Left renal cortex interstitium (tissue), 4 donors: ENCODE measurements around the gene SLC12A9. TPM values are rescaled to one million over a fixed set of nuclear protein-coding genes. Genes with fewer than 3 reads are reported as not detected.

Source experiments
- DNase-seq, 4 donors: peaks; one replicate each; pipeline ENCODE4 v3.0.0-alpha.2; 2013; ENCODE audit warnings: low read depth in 4 of 4, low spot score in 2 of 4, missing footprints in 1 of 4
- polyA plus RNA-seq, 4 donors: library from polyadenylated mRNA; unstranded; fragments of 120-200 nt; gene quantifications; one replicate each; pipeline ENCODE4 v1.2.1, GENCODE V29; 2013; ENCODE audit not compliant: insufficient read length in 4 of 4

SLC12A9 gene
- polyA plus RNA-seq, 4 donors = 18.6 to 42.2 (median 31.9) TPM

GRCh38 chr7:100856871-100857282, 4.4 kb downstream of the SLC12A9 start:
- no peak for DNase-seq

- no peak for DNase-seq
These were observed 7.3 kb downstream of the SLC12A9 start for GRCh38 chr7:100859856-100860255.

GRCh38 chr7:100860702-100861615, 8.4 kb downstream of the SLC12A9 start:
- no peak for DNase-seq

- DNase-seq = no peak
These were observed 9.1 kb downstream of the SLC12A9 start for GRCh38 chr7:100861616-100861985.

DNA sequence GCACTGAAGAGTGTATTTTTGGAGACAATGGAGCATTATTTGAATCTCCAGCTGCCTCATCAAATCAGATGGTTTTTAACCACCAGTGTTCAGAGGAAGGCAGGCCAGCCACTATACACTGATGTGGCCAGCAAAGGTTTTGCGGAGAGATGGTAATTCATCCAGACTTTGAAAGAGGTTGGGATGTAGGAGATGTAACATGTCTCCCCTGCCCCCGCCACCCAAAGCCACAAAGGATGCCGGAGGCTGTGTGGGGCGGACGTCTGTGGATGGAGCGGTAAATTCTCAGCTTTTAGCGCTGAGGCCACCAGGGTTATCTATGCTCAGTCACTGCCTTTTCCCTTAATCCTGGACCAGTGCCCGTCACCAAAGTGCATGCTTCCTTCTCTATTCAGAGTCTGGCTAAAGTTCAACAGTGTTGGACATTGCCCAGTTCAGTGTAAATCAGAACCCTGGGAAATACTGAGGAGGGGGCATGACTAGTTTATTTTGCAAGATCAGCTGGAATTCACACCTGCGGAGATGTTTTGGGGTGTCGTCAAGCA, 11.0 kb downstream of the SLC12A9 start:
- no peak for DNase-seq

DNA sequence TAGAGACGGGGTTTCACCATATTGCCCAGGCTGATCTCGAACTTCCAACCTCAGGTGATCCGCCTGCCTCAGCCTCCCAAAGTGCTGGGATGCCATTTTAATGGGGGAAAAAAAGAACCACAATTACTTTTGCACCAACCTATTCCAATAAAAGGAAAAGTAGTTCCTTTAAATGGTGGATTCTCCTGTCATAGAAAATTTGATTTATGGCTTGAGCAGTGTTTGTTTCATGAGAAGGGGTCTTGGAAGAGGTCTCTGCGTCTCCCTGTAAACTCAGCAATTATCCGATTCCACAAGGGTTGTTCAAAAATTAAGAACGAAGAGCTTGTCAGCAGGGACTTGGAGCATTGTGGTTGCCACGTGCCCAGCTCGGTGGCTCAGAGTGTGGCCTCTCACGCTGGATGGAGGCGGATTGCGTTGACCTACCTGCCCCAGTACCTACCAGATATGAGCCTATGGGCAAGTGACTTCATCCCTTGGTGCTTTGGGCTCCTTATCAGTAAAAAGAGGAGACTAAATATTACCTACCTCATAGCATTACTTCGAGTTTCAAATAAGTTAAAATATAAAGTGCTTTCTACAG, 11.8 kb downstream of the SLC12A9 start:
- no peak for DNase-seq

- DNase-seq = no peak
These were observed 12.9 kb downstream of the SLC12A9 start for GRCh38 chr7:100865372-100865911.

DNA sequence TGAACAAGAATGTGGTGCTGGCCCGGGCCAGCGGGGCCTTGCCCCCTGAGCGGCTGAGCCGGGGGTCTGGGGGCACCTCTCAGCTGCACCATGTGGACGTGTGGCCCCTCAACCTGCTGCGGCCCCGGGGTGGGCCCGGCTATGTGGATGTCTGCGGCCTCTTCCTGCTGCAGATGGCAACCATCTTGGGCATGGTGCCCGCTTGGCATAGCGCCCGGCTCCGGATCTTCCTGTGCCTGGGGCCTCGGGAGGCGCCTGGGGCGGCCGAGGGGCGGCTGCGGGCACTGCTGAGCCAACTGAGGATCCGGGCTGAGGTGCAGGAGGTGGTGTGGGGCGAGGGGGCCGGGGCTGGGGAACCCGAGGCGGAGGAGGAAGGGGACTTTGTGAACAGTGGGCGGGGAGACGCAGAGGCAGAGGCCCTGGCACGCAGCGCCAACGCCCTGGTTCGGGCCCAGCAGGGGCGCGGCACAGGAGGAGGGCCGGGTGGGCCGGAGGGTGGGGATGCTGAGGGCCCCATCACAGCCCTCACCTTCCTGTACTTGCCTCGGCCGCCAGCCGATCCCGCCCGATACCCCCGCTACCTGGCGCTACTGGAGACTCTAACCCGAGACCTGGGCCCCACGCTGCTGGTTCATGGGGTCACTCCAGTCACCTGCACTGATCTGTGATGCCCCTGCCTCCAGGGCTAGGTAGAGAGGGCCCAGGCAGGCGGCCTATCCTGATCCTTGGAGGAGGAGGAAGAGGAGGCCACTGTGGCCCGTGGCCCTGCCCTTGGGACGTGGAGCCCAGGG, 13.6 kb downstream of the SLC12A9 start:
- DNase-seq = no peak

- DNase-seq = no peak
These were observed 14.2 kb downstream of the SLC12A9 start for GRCh38 chr7:100866729-100867039.

DNA sequence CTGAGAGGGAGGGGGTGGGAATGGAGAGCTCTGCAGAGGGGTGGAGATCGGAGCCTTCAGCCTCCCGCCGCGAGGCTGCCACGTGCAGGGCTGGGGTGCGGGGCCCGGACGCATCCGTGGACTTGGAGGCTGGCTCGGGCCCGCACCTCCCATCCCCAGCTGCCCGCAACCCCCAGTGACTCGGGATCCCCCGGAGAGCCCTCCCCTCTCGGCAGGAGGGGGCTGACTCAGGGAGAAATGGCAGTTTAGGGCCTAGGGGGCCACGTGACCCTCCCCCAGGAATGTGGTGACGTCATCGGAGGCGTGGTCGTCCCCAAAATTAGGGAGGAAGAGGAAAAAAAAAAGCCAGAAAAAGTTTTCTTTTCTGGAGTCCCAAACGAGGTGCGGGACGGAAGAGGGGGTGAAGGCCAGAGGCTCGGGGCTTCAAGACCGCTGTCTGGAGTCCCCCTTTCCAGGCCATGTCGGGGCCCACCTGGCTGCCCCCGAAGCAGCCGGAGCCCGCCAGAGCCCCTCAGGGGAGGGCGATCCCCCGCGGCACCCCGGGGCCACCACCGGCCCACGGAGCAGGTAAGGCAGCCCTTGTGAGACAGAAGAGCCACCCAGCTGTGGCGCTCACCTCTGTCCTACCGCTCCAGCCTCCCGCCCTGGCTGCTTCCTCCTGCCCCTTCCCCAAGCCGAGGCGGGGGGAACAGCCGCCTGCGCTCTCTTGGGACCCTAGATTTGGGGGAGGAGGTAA, 14.7 kb downstream of the SLC12A9 start, which contains the start of gene TRIP6:
Gene TRIP6, plus strand, starts transcription at position 348 of the 736 bp plus-strand sequence. Its CDS starts 111 bp downstream, at position 459.
- peak in 3 of 4 donors; percentile 85 to 92 (median 88) for DNase-seq

DNA sequence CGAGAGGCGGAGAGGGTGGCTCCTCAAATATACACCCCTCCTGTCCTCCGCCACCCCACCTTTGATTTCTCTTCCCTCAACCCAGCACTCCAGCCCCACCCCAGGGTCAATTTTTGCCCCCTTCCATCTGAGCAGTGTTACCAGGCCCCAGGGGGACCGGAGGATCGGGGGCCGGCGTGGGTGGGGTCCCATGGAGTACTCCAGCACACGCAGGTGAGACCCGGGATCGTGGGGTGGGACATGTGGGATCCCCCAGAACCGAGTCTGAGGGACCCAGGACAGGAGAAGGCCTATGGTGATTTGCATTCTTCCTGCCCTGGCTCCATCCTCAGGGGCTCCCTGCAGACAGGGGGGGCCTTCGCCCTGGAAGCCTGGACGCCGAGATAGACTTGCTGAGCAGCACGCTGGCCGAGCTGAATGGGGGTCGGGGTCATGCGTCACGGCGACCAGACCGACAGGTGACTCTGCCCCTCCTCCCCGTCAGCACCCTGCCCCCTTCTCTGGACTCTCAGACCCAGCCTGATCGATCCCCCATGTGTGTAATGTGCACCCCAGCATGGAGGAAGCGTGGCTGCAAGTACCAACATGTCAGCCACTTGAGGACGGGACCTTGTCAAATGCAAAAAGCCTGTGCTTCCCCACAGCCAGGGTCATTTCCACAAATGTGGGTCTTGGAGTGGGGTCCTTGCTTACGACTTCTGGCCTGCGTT, 15.4 kb downstream of the SLC12A9 start:
- no peak for DNase-seq

GRCh38 chr7:100873599-100874299, 21.2 kb downstream of the SLC12A9 start:
- no peak for DNase-seq

DNA sequence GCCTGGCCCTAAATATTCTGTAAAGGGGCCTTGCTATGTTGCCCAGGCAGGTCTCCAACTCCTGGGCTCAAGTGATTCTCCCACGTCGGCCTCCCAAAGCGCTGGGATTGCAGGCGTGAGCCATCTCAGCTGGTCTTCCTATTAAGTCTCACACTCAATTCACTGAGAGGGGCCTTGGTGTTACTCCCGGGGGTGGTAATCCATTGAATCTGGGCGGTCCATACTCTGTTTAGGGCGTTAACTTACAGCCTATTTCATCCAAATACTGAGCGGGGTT, 21.7 kb downstream of the SLC12A9 start:
- DNase-seq = no peak

- DNase-seq = peak; percentile 96 to 98 (median 97)
These were observed 22.3 kb downstream of the SLC12A9 start, which contains the start of gene SRRT for GRCh38 chr7:100874577-100875355. Gene SRRT (plus strand): TSS chr7:100875103. CDS start chr7:100875591, 488 bp downstream.

- no peak for DNase-seq
These were observed 22.8 kb downstream of the SLC12A9 start for GRCh38 chr7:100875356-100875751.

DNA sequence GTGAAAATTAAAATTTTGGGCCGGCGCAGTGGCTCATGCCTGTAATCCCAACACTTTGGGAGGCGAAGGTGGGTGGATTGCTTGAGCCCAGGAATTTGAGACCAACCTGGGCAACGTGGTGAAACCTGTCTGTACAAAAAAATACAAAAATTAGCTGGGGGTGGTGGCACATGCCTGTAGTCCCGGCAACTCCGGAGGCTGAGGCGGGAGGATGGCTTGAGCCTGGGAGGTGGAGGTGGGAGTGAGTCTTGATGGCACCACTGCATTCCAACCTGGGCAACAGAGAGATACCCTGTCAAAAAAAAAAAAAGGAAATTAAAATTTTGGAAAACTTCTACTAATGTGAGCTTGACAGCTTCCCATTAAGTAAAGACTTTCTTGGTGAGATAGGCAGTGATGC, 25.5 kb downstream of the SLC12A9 start:
- no peak for DNase-seq

DNA sequence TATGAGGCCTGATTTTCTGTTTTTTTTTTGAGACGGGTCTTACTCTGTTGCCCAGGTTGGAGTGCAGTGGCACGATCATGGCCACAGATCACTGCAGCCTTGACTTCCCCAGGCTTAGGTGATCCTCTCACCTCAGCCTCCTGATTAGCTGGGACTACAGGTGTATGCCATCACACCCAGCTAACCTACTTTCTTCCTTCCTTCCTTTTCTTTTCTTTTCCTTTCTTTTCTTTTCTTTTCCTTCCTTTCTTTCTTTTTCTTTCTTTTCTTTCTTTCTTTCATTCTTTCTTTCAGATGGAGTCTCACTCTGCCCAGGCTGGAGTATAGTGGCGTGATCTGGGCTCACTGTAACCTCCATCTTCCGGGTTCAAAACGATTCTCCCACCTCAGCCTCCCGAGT, 26.2 kb downstream of the SLC12A9 start:
- no peak for DNase-seq

DNA sequence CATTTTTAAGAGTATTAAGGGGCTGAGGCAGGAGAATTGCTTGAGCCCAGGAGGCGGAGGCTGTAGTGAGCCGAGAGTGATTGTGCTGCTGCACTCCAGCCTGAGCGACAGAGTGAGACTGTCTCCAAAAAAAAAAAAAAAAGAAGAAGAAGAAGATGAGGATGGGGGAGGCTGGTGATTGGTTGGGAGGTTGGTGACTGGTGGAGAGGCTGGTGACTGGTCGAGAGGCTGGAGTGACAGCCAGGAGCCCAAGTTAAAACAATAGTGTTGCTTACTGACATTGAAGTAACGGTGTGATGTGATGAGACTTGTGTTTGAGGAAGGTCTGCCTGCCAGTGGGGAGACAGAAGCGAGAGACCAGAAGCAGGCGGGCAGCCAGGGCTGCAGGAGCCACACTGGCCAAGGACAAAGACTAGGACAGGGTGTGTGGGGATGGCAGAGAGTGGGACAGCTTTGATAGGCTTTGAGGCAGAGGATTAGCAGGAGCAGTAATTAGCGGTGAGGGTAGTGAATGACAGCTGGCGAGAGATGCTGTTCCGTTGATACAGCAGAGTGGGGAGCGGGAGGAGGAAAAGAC, 27.3 kb downstream of the SLC12A9 start:
- no peak for DNase-seq
